HG02571 (cell line): ENCODE data around the gene CST9.
"Not testable (repeated sequence)": the region's sequence is repeated elsewhere in the genome, so short reads cannot be mapped to it uniquely, and the experiment has no call there.

Experiments
- ATAC-seq: cut with Tn5 transposase; IDR thresholded peaks from one replicate; pipeline ENCODE4 v1.9.1; 2021; ENCODE audit warnings: mild to moderate bottlenecking, moderate library complexity; ENCODE audit not compliant: unreplicated experiment

The CST9 gene

GRCh38 chr20:23588434-23589403 lies 17.0 kb downstream of the CST9 start:
- ATAC-seq, result no peak

- ATAC-seq, result no peak
These were observed 18.1 kb downstream of the CST9 start for GRCh38 chr20:23587631-23588030.

- no peak for ATAC-seq
These were observed 18.8 kb downstream of the CST9 start for GRCh38 chr20:23586735-23587525.

- ATAC-seq, result no peak
These were observed 19.6 kb downstream of the CST9 start for GRCh38 chr20:23585808-23586734.

GRCh38 chr20:23585449-23585807 lies 20.3 kb downstream of the CST9 start:
- ATAC-seq, result no peak

- no peak for ATAC-seq
These were observed 21.1 kb downstream of the CST9 start for GRCh38 chr20:23584434-23585199.

- ATAC-seq, result no peak
These were observed 22.2 kb downstream of the CST9 start for GRCh38 chr20:23583526-23583925.

GRCh38 chr20:23582293-23582692 lies 23.4 kb downstream of the CST9 start:
- ATAC-seq, result no peak

GRCh38 chr20:23581833-23582232 lies 23.9 kb downstream of the CST9 start:
- ATAC-seq, result not testable (repeated sequence)

- no peak for ATAC-seq
These were observed 30.7 kb downstream of the CST9 start for GRCh38 chr20:23574977-23575376.

GRCh38 chr20:23570178-23570760 lies 35.4 kb downstream of the CST9 start:
- ATAC-seq, result no peak

- no peak for ATAC-seq
These were observed 36.1 kb downstream of the CST9 start for GRCh38 chr20:23569570-23569969.

- ATAC-seq, result no peak
These were observed 36.8 kb downstream of the CST9 start for GRCh38 chr20:23568971-23569330.

- no peak for ATAC-seq
These were observed 37.3 kb downstream of the CST9 start, which contains the start of gene CST9L for GRCh38 chr20:23568320-23568970. CST9L (minus strand) TSS chr20:23568484; CDS start chr20:23568450, 34 bp downstream.

GRCh38 chr20:23566199-23566932 lies 39.4 kb downstream of the CST9 start:
- ATAC-seq, result no peak

GRCh38 chr20:23565503-23566045 lies 40.1 kb downstream of the CST9 start:
- ATAC-seq, result no peak

- ATAC-seq, result no peak
These were observed 40.8 kb downstream of the CST9 start for GRCh38 chr20:23564927-23565326.

GRCh38 chr20:23562721-23563342 lies 42.9 kb downstream of the CST9 start:
- no peak for ATAC-seq
